ENCODE results near the gene CYSTM1. TPM values are rescaled to one million over a fixed set of nuclear protein-coding genes. Genes with fewer than 3 reads are reported as not detected.

Gene CYSTM1
- total RNA-seq, 3 donors from 2014 or later (not counting 1 experiment from before 2014, with no cell fraction given), result 3.9 to 4.9 (median 4.2) TPM

DNA sequence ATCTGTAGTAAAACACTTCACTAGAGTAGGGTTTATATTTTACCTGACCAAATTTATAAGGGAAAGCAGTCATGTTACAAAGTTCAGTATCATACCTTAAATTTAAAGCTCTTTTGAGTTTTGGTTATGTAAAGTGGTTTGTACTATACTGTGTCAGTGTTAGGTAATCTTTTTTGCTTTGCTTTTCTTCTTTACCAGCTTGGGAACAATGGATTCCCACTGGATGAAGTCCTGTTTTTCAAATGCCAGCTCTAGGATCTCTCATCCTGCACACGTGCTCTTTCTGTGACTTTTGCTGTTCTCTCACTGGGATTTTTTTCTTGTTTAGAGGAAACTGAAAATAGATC is 15.9 kb downstream of the CYSTM1 start:
- 60% methylated on average over 1 of the region's 1 CpG for WGBS (ENCODE audit: insufficient coverage)
- intact Hi-C loops (cut with micrococcal nuclease), result no loop called here
- H3K27me3 ChIP-seq (ENCODE audit: control insufficient read depth, insufficient read depth, low read length), result no peaks in the 10 kb centered on the region
- peaks cover 3% of the 10 kb centered on the region for H3K4me1 ChIP-seq (ENCODE audit: control insufficient read depth, insufficient read depth, low read length)
- H3K4me3 ChIP-seq (ENCODE audit: low read length), result no peak overlapping the region
- H3K9me3 Mint-ChIP-seq, result no peaks in the 10 kb centered on the region
- peaks cover 0 to 3% of the 10 kb centered on the region in 2 donors for H3K27me3 Mint-ChIP-seq (ENCODE audit: low read depth in 2 of 2)
- ATAC-seq, result no peak
- H3K9me3 ChIP-seq (ENCODE audit: control insufficient read depth, insufficient read depth, low read length), result no peaks in the 10 kb centered on the region
- H3K4me3 Mint-ChIP-seq, result no peak overlapping the region
- no peak overlapping the region for H3K27ac Mint-ChIP-seq
- TF ChIP-seq, protein P1, sequence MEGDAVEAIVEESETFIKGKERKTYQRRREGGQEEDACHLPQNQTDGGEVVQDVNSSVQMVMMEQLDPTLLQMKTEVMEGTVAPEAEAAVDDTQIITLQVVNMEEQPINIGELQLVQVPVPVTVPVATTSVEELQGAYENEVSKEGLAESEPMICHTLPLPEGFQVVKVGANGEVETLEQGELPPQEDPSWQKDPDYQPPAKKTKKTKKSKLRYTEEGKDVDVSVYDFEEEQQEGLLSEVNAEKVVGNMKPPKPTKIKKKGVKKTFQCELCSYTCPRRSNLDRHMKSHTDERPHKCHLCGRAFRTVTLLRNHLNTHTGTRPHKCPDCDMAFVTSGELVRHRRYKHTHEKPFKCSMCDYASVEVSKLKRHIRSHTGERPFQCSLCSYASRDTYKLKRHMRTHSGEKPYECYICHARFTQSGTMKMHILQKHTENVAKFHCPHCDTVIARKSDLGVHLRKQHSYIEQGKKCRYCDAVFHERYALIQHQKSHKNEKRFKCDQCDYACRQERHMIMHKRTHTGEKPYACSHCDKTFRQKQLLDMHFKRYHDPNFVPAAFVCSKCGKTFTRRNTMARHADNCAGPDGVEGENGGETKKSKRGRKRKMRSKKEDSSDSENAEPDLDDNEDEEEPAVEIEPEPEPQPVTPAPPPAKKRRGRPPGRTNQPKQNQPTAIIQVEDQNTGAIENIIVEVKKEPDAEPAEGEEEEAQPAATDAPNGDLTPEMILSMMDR (IDR thresholded peaks at IDR 0.05), result no peak
- H3K36me3 Mint-ChIP-seq, result no peaks in the 10 kb centered on the region
- no peak for DNase-seq
- H3K36me3 ChIP-seq (ENCODE audit: control insufficient read depth, insufficient read depth, low read length), result no peaks in the 10 kb centered on the region
- H3K27ac ChIP-seq (ENCODE audit: low read length), result no peak overlapping the region
- peaks cover 7 to 10% of the 10 kb centered on the region in 2 donors for H3K4me1 Mint-ChIP-seq

DNA sequence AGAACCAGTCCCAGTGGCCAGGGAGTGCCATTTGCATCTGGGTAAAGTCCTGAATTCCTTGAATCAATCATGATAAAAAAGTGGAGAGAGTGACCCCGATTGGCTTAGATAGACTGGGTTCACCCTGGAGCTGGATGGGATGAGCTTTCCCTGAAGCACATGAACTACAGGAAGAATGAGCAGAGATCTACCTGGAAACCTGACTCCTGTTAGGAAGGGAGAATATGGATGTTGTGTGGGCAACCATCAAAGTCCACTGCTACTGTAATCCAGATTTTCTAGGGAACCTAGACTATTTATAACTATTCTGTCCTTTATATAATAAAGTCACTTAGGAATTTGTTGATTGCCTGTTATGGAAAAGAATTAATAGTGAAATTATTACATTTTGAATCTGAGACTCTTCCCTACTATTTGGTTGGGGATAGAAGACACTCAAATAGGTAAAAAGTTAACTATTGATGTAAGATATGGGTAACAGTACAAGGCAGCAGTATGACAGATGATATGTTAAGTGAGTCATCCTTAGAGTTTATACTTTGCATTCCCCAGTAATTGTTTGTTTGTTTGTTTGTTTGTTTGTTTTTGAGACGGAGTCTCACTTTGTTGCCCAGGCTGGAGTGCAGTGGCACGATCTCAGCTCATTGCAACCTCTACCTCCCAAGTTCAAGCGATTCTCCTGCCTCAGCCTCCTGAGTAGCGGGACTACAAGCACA is 17.9 kb downstream of the CYSTM1 start:
- Histone ChIP-seq H3K9me3 (ENCODE audit: control insufficient read depth, insufficient read depth, low read length) (no peaks in the 10 kb centered on the region), H3K4me3 (ENCODE audit: low read length) (no peak overlapping the region), H3K4me1 (ENCODE audit: control insufficient read depth, insufficient read depth, low read length) (peaks cover 3% of the 10 kb centered on the region), H3K27ac (ENCODE audit: low read length) (no peak overlapping the region), H3K27me3 (ENCODE audit: control insufficient read depth, insufficient read depth, low read length) (no peaks in the 10 kb centered on the region), H3K36me3 (ENCODE audit: control insufficient read depth, insufficient read depth, low read length) (no peaks in the 10 kb centered on the region)
- Mint-ChIP-seq H3K4me1 (peaks cover 7 to 10% of the 10 kb centered on the region in 2 donors), H3K27me3 (ENCODE audit: low read depth in 2 of 2) (peaks cover 0 to 3% of the 10 kb centered on the region in 2 donors), H3K36me3 (no peaks in the 10 kb centered on the region), H3K27ac (no peak overlapping the region), H3K4me3 (no peak overlapping the region), H3K9me3 (no peaks in the 10 kb centered on the region)
- intact Hi-C loops (cut with micrococcal nuclease), result no loop called here
- TF ChIP-seq, protein P1 (IDR thresholded peaks at IDR 0.05), result no peak
- DNase-seq (no peak), ATAC-seq (no peak)
- WGBS (ENCODE audit: insufficient coverage), result 88% methylated on average over 5 of the region's 5 CpGs

DNA sequence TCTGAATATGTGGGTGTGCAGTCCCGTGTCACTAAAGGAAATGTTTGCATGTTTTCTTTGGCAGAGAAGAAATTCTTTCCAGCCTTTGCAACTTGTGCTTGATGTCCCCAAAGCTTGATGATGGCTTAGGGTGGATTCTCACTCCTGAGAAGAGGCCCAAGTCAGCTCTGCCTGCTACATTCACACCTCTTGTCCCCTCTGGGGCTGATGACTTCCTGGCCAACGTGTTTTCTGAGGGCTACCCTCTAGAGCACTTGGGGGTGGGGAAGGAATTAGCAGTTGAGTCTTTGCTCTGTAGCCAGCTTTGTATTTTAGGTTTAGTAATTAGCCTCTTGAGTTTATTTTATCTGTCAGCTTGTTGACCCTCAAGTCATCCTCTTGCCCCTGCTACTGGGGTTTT is 19.7 kb downstream of the CYSTM1 start:
- intact Hi-C loops (cut with micrococcal nuclease), result no loop called here
- H3K27me3 ChIP-seq (ENCODE audit: control insufficient read depth, insufficient read depth, low read length), result no peaks in the 10 kb centered on the region
- peaks cover 3% of the 10 kb centered on the region for H3K4me1 ChIP-seq (ENCODE audit: control insufficient read depth, insufficient read depth, low read length)
- H3K9me3 ChIP-seq (ENCODE audit: control insufficient read depth, insufficient read depth, low read length), result no peaks in the 10 kb centered on the region
- no peak overlapping the region for H3K4me3 ChIP-seq (ENCODE audit: low read length)
- ATAC-seq (peak; percentile 38 to 68 (median 65)), DNase-seq (no peak)
- Mint-ChIP-seq H3K4me3 (no peak overlapping the region), H3K27me3 (ENCODE audit: low read depth in 2 of 2) (peaks cover 0 to 3% of the 10 kb centered on the region in 2 donors), H3K4me1 (peaks cover 7 to 10% of the 10 kb centered on the region in 2 donors), H3K36me3 (no peaks in the 10 kb centered on the region), H3K27ac (no peak overlapping the region), H3K9me3 (no peaks in the 10 kb centered on the region)
- no peak overlapping the region for H3K27ac ChIP-seq (ENCODE audit: low read length)
- 48% methylated on average over 2 of the region's 2 CpGs for WGBS (ENCODE audit: insufficient coverage)
- H3K36me3 ChIP-seq (ENCODE audit: control insufficient read depth, insufficient read depth, low read length), result no peaks in the 10 kb centered on the region
- TF ChIP-seq, protein P1 (IDR thresholded peaks at IDR 0.05), result no peak
